Ectodermal cell (in vitro differentiated cells): ENCODE measurements around the gene LRRK1.

Experiments used
- H3K27ac ChIP-seq: 2 replicates; pipeline ENCODE4 v1.7.0; 2013; ENCODE audit warnings: mild to moderate bottlenecking, low read depth, low read length; ENCODE audit not compliant: insufficient read depth, poor library complexity, severe bottlenecking
- H3K27me3 ChIP-seq: 2 replicates; pipeline ENCODE4 v1.7.0; 2013; ENCODE audit warnings: mild to moderate bottlenecking, low read length; ENCODE audit not compliant: insufficient read depth, control insufficient read depth, poor library complexity, severe bottlenecking
- H3K36me3 ChIP-seq: one replicate; pipeline ENCODE4 v1.7.0; 2013; ENCODE audit warnings: low read length; ENCODE audit not compliant: control insufficient read depth, insufficient read depth
- H3K4me1 ChIP-seq: one replicate; pipeline ENCODE4 v1.7.0; 2013; ENCODE audit warnings: low read length; ENCODE audit not compliant: control insufficient read depth, insufficient read depth
- H3K4me3 ChIP-seq: 2 replicates; pipeline ENCODE4 v1.7.0; 2013; ENCODE audit warnings: low read depth, low read length, control low read depth; ENCODE audit not compliant: insufficient read depth
- H3K9me3 ChIP-seq: 2 replicates; pipeline ENCODE4 v1.7.0; 2013; ENCODE audit warnings: mild to moderate bottlenecking, low read length, moderate library complexity; ENCODE audit not compliant: control insufficient read depth
- WGBS, 2 experiments: methylation state at CpG; one replicate each; pipeline ENCODE4 v1.1.7; 2013; ENCODE audit warnings: missing lambda C conversion rate in 2 of 2; 5-methylcytosine and 5-hydroxymethylcytosine counted together

The LRRK1 gene

DNA sequence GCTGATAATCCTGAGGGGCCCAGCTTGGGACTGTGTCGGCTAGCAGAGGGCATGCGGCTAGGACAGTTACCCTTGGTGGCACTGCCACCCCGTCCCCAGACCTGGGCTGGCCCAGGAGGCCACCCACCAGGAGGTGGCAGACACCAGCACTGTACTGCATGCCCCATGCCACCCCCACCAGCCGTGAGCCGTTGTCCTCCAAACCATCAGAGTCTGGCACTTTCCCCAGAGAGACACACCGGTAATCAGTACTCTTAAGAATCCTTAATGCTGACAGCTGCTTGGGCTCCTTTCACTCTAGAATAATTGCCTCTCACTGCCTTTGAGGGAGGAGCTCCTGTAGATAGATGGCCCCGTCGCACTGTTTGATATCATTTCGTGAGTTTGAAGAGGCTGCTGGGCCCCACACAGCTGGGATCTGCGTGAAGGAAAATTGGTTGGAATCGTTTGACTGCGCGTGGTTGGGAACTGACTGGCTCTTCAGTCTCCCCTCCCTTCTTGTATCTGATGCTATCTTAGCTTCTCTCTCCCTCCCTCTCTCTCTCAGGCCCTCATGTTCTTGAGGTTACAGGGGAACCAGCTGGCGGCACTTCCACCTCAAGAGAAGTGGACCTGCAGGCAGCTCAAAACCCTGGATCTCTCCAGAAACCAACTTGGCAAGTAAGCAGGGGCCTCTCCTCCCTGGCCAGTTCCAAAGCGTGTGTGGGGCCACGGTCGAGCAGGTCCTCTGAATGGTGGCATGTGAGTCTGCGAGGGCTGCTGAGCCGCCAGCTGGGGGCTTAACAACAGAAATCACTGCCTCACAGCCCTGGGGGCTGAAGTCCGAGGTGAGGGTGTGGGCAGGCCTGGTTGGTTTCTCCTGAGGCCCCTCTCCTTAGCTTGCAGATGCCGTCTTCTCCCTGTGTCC is 94.9 kb downstream of the LRRK1 start:
- H3K27me3 ChIP-seq: no peaks in the 10 kb centered on the region
- no peak overlapping the region for H3K4me3 ChIP-seq
- peaks cover 5% of the 10 kb centered on the region for H3K4me1 ChIP-seq
- no peaks in the 10 kb centered on the region for H3K9me3 ChIP-seq
- H3K27ac ChIP-seq: no peak overlapping the region
- WGBS, 2 experiments: 85 to 87% methylated on average over 21 of the region's 21 CpGs
- H3K36me3 ChIP-seq: no peaks in the 10 kb centered on the region

DNA sequence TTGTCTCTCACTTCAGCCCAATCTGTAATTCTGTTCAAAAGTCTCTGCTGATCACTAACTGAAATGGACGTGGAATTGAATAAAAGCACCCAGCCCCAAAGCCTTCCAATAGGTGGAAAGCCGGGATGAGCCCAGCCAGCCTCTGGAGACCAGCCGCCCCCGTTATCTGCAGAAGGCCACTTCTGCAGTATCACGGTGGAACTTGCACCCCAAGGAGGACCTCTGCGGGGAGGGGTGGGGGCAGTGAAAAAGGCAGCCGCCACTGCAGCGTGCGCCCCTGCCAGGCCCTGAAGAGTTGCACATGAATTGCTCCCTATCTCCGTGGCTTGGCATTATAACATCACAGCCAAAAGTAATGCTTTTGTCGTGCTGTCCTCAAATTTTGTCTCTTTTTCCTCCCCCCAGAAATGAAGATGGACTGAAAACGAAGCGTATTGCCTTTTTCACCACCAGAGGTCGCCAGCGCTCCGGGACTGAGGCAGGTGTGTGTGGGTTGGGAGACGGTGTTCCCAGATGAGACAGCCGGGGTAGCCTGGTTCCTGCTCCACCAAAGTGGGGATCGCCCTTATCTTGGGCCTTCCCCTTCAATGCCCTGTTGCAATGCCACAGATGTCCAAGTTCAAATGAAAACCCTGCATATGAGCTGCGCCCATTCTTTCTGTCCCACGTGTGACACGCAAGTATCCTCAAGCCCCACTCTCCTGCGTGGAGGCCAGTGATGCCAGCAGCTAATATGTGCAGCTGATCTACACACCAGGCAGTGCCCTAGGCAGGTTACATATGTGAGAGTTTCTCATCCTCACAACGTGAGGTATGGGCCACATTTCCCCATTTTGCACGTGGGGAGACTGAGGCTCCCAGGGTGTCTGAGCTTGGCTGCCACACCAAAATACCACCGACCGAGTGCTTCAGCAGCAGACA is 96.0 kb downstream of the LRRK1 start:
- WGBS, 2 experiments: 56 to 57% methylated on average over 27 of the region's 27 CpGs
- Histone ChIP-seq H3K36me3 (no peaks in the 10 kb centered on the region), H3K4me1 (peaks cover 10% of the 10 kb centered on the region), H3K27ac (no peak overlapping the region), H3K9me3 (no peaks in the 10 kb centered on the region), H3K4me3 (no peak overlapping the region), H3K27me3 (no peaks in the 10 kb centered on the region)

GRCh38 chr15:101016581-101016980 is 97.4 kb downstream of the LRRK1 start:
- Histone ChIP-seq H3K36me3 (no peaks in the 10 kb centered on the region), H3K27ac (no peak overlapping the region), H3K4me1 (peaks cover 10% of the 10 kb centered on the region), H3K27me3 (no peaks in the 10 kb centered on the region), H3K9me3 (no peaks in the 10 kb centered on the region), H3K4me3 (no peak overlapping the region)
- 93 to 94% methylated on average over 7 of the region's 7 CpGs for WGBS, 2 experiments

DNA sequence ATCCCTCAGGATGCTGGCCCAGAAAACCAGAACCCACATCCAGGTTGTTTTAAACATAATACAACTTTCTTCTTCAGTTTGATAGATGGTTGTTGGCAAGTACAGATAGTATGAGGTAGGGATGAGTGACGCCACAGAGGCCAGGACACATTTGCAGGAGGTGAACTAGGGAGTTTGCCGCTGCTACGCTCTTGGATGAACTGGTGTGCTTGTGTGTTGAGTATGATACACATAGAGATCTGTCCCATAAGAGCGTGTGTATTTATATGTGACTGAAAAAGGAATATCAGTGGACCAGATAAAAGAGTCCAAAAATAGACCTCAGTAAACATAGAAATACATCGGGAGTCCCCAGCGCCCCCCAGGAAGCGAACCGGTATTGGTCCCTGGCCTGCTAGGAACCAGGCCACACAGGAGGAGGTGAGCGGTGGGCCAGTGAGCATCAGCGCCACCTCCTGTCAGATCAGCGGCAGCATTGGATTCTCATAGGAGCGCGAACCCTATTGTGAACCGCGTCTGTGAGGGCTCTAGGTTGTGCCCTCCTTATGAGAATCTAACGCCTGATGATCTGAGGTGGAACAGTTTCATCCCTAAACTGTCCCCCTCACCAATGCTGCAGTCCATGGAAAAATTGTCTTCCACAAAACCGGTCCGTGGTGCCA is 98.1 kb downstream of the LRRK1 start:
- WGBS, 2 experiments: 80% methylated on average over 18 of the region's 18 CpGs
- H3K4me3 ChIP-seq: no peak overlapping the region
- H3K27me3 ChIP-seq: no peaks in the 10 kb centered on the region
- H3K4me1 ChIP-seq: peaks cover 10% of the 10 kb centered on the region
- H3K27ac ChIP-seq: no peak overlapping the region
- no peaks in the 10 kb centered on the region for H3K9me3 ChIP-seq
- no peaks in the 10 kb centered on the region for H3K36me3 ChIP-seq

GRCh38 chr15:101018016-101018415 is 98.9 kb downstream of the LRRK1 start:
- Histone ChIP-seq H3K27me3 (no peaks in the 10 kb centered on the region), H3K4me1 (peaks cover 10% of the 10 kb centered on the region), H3K36me3 (no peaks in the 10 kb centered on the region), H3K4me3 (no peak overlapping the region), H3K9me3 (no peaks in the 10 kb centered on the region), H3K27ac (no peak overlapping the region)
- 94 to 96% methylated on average over 1 of the region's 1 CpG for WGBS, 2 experiments

GRCh38 chr15:101018450-101018849 is 99.3 kb downstream of the LRRK1 start:
- no peaks in the 10 kb centered on the region for H3K36me3 ChIP-seq
- H3K27me3 ChIP-seq: no peaks in the 10 kb centered on the region
- H3K9me3 ChIP-seq: no peaks in the 10 kb centered on the region
- peaks cover 10% of the 10 kb centered on the region for H3K4me1 ChIP-seq
- H3K27ac ChIP-seq: no peak overlapping the region
- 90 to 92% methylated on average over 13 of the region's 13 CpGs for WGBS, 2 experiments
- no peak overlapping the region for H3K4me3 ChIP-seq

DNA sequence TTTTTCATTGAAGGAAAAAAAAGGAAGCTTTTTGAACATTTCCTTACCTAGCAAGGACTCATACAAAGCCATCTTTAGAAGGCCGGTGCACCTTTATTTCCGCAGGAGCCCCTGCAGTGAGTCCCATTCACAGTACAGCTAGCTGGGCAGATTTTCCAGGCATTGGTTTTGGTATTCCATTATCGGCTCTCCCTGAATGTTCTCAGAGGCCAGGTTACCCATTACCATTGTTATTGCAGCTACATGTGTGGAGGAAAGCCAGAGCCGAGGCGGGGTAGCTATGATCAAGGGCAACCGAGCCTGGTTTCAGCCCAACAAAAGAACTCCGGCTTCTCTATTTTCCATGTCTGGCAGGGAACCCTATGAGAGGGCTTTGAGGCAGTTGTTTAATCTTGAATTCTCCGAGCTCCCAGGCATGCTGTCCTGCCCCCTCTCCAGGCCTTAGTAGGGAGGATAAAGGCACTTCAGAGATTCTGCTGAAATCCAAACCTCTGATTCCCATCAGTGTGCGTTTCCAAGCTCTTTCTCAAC is 100.3 kb downstream of the LRRK1 start:
- no peak overlapping the region for H3K4me3 ChIP-seq
- H3K36me3 ChIP-seq: no peaks in the 10 kb centered on the region
- H3K27me3 ChIP-seq: no peaks in the 10 kb centered on the region
- peaks cover 10% of the 10 kb centered on the region for H3K4me1 ChIP-seq
- WGBS, 2 experiments: 67 to 70% methylated on average over 9 of the region's 9 CpGs
- H3K9me3 ChIP-seq: no peaks in the 10 kb centered on the region
- H3K27ac ChIP-seq: no peak overlapping the region

DNA sequence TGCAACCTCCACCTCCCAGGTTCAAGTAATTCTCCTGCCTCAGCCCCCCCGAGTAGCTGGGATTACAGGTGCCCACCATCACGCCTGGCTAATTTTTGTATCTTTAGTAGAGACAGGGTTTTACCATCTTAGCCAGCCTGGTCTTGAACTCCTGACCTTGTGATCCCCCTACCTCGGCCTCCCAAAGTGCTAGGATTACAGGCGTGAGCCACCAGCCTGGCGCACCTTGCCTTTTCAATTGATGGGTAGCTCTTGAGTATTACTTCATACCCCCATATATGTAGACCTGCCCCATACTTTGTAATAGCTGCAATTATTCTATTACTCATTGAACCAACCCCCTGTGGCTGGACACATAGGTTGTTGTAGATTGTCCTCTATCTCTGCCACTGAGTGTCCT is 101.3 kb downstream of the LRRK1 start:
- H3K27me3 ChIP-seq: no peaks in the 10 kb centered on the region
- H3K4me3 ChIP-seq: no peak overlapping the region
- peaks cover 5% of the 10 kb centered on the region for H3K4me1 ChIP-seq
- H3K9me3 ChIP-seq: no peaks in the 10 kb centered on the region
- WGBS, 2 experiments: 92 to 93% methylated on average over 5 of the region's 5 CpGs
- no peaks in the 10 kb centered on the region for H3K36me3 ChIP-seq
- no peak overlapping the region for H3K27ac ChIP-seq

GRCh38 chr15:101020945-101021344 is 101.8 kb downstream of the LRRK1 start:
- no peak overlapping the region for H3K4me3 ChIP-seq
- no peaks in the 10 kb centered on the region for H3K9me3 ChIP-seq
- WGBS, 2 experiments: 93 to 95% methylated on average over 9 to 10 of the region's 10 CpGs
- no peaks in the 10 kb centered on the region for H3K36me3 ChIP-seq
- no peaks in the 10 kb centered on the region for H3K27me3 ChIP-seq
- H3K4me1 ChIP-seq: peaks cover 5% of the 10 kb centered on the region
- H3K27ac ChIP-seq: no peak overlapping the region
